HCT116 (cell line): ENCODE measurements around the gene PRKN. TPM values are rescaled to one million over a fixed set of nuclear protein-coding genes. Genes with fewer than 3 reads are reported as not detected.

Experiments
- ATAC-seq: fragments of 200-7000 bp; cut with Tn5 transposase; 2 replicates; pipeline ENCODE4 v1.9.1; 2020; ENCODE audit warnings: mild to moderate bottlenecking, moderate library complexity
- BruUV-seq: library from RNA; stranded (reverse); fragments of 400-500 nt; replicated peaks from 2 replicates; lab custom pipeline; 2021; lab: Mats Ljungman, UMichigan
- CTCF ChIA-PET: fragments of 300-600 bp; sonication (Branson Sonifier 250); formaldehyde crosslinking; loops from one replicate; lab custom pipeline; 2021; ENCODE audit warnings: antibody characterized with exemption; lab: Charles Lee
- POLR2A ChIA-PET: fragments of 300-600, 350-600 bp; sonication (Branson Sonifier 250); formaldehyde crosslinking; loops from one replicate; lab custom pipeline; 2021; ENCODE audit warnings: antibody characterized with exemption; lab: Charles Lee
- RAD21 ChIA-PET, 2 experiments: fragments of 300-600 bp; sonication (Branson Sonifier 250); formaldehyde crosslinking; loops; one replicate each; lab custom pipeline; 2023; ENCODE audit warnings: low total read pairs in 2 of 2; ENCODE audit not compliant: uncharacterized antibody in 2 of 2, unreplicated experiment in 2 of 2, low non-redundant PET in 1 of 2; lab: Charles Lee
- DNase-seq: peaks from one replicate; pipeline ENCODE4 v3.0.0-alpha.2; 2010; ENCODE audit warnings: low read depth, low spot score
- H2AFZ ChIP-seq: fragments of 200-600 bp; shearing (Covaris generic), sonication (generic); 2 replicates; pipeline ENCODE4 v1.6.1; 2017; ENCODE audit warnings: low read depth, mixed run types, mixed read lengths, antibody characterized with exemption, low read length; ENCODE audit not compliant: poor library complexity, severe bottlenecking
- H3K27ac ChIP-seq: 2 replicates; pipeline ENCODE4 v1.5.1; 2012; ENCODE audit warnings: low read depth, low read length
- H3K27me3 ChIP-seq: fragments of 200-600 bp; sonication (generic); 2 replicates; pipeline ENCODE4 v1.6.1; 2016; ENCODE audit warnings: mixed run types, low read length, mixed read lengths; ENCODE audit not compliant: insufficient read depth
- H3K36me3 ChIP-seq, 2 experiments: fragments of 200-500 bp in 1 of 2; fragments of 200-600 bp in 1 of 2; sonication (Bioruptor generic) in 1 of 2; sonication (generic) in 1 of 2; 2 replicates each; pipeline versions ENCODE4 v1.5.1 to v1.6.1; 2014 to 2016; ENCODE audit warnings: low read length in 2 of 2, inconsistent platforms in 1 of 2, mixed read lengths in 1 of 2, mixed run types in 1 of 2; ENCODE audit not compliant: insufficient read depth in 2 of 2, control insufficient read depth in 1 of 2
- H3K4me1 ChIP-seq, 2 experiments: fragments of 200-600 bp in 1 of 2; sonication (generic) in 1 of 2; 2 replicates each; pipeline versions ENCODE4 v1.5.1 to v1.6.1; 2012 to 2017; ENCODE audit warnings: low read length in 2 of 2, inconsistent platforms in 1 of 2, mild to moderate bottlenecking in 1 of 2, mixed read lengths in 1 of 2, mixed run types in 1 of 2, moderate library complexity in 1 of 2; ENCODE audit not compliant: insufficient read depth in 2 of 2, control insufficient read depth in 1 of 2
- H3K4me2 ChIP-seq: fragments of 200-600 bp; sonication (generic); 2 replicates; pipeline ENCODE4 v1.6.1; 2017; ENCODE audit warnings: mixed run types, low read length, mixed read lengths
- H3K4me3 ChIP-seq, 2 experiments: fragments of 200-600 bp in 1 of 2; sonication (generic) in 1 of 2; replicated peaks in 1 of 2; 2 replicates each; pipeline ENCODE4 v1.5.1; 2011 to 2016; ENCODE audit warnings: low read length in 2 of 2, control low read depth in 1 of 2, low read depth in 1 of 2, mild to moderate bottlenecking in 1 of 2, mixed read lengths in 1 of 2, mixed run types in 1 of 2
- H3K79me2 ChIP-seq: fragments of 200-600 bp; sonication (generic); 2 replicates; pipeline ENCODE4 v1.6.1; 2017; ENCODE audit warnings: mild to moderate bottlenecking, mixed run types, low read length, moderate library complexity, mixed read lengths; ENCODE audit not compliant: insufficient read depth
- H3K9ac ChIP-seq: fragments of 200-600 bp; sonication (generic); 2 replicates; pipeline ENCODE4 v1.6.1; 2016; ENCODE audit warnings: low read length, mixed read lengths
- H3K9me2 ChIP-seq: fragments of 200-600 bp; sonication (generic), shearing (Covaris generic); 2 replicates; pipeline ENCODE4 v1.6.1; 2017; ENCODE audit warnings: mixed run types, mild to moderate bottlenecking, moderate library complexity; ENCODE audit not compliant: insufficient read depth
- H3K9me3 ChIP-seq, 2 experiments: fragments of 200-500 bp in 1 of 2; fragments of 200-600 bp in 1 of 2; sonication (Bioruptor generic) in 1 of 2; sonication (generic) in 1 of 2; 2 replicates each; pipeline ENCODE4 v1.6.1; 2014 to 2017; ENCODE audit warnings: low read length in 2 of 2, mixed read lengths in 2 of 2, inconsistent platforms in 1 of 2, low read depth in 1 of 2, mild to moderate bottlenecking in 1 of 2, mixed run types in 1 of 2, moderate library complexity in 1 of 2; ENCODE audit not compliant: control insufficient read depth in 1 of 2, insufficient read depth in 1 of 2
- H4K20me1 ChIP-seq: fragments of 200-600 bp; sonication (generic), shearing (Covaris generic); 2 replicates; pipeline ENCODE4 v1.6.1; 2017; ENCODE audit warnings: mixed run types, mild to moderate bottlenecking, moderate library complexity; ENCODE audit not compliant: insufficient read depth
- ATF3 ChIP-seq: IDR thresholded peaks from 2 replicates; pipeline ENCODE4 v1.6.1; 2012
- CBX3 ChIP-seq: IDR thresholded peaks from 2 replicates; pipeline ENCODE4 v1.6.1; 2012; ENCODE audit warnings: low read depth
- CEBPB ChIP-seq: IDR thresholded peaks from 2 replicates; pipeline ENCODE4 v1.6.1; 2012; ENCODE audit warnings: low read depth
- ELF1 ChIP-seq: IDR thresholded peaks from 2 replicates; pipeline ENCODE4 v1.6.1; 2012; ENCODE audit warnings: low read depth, borderline replicate concordance
- EZH2phosphoT487 ChIP-seq: fragments of 200-600 bp; IDR thresholded peaks from 2 replicates; pipeline ENCODE4 v1.6.1; 2018; ENCODE audit warnings: antibody characterized with exemption, borderline replicate concordance
- JUND ChIP-seq: IDR thresholded peaks from 2 replicates; pipeline ENCODE4 v1.6.1; 2012
- MAX ChIP-seq: IDR thresholded peaks from 2 replicates; pipeline ENCODE4 v1.6.1; 2012
- POLR2A ChIP-seq: IDR thresholded peaks from 2 replicates; pipeline ENCODE4 v1.7.0; 2011; ENCODE audit warnings: borderline replicate concordance; ENCODE audit not compliant: insufficient read depth, insufficient read length; ENCODE audit errors: extremely low read depth
- POLR2AphosphoS5 ChIP-seq: IDR thresholded peaks from 2 replicates; pipeline ENCODE4 v1.6.1; 2011; ENCODE audit warnings: mild to moderate bottlenecking, low read depth, low read length, moderate library complexity
- RAD21 ChIP-seq: IDR thresholded peaks from 2 replicates; pipeline ENCODE4 v1.6.1; 2012; ENCODE audit warnings: low read depth, mild to moderate bottlenecking
- REST ChIP-seq: IDR thresholded peaks from 2 replicates; pipeline ENCODE4 v1.6.1; 2012; ENCODE audit warnings: low read depth
- SP1 ChIP-seq: IDR thresholded peaks from 2 replicates; pipeline ENCODE4 v1.6.1; 2012; ENCODE audit warnings: low read depth
- SRF ChIP-seq: IDR thresholded peaks from 2 replicates; pipeline ENCODE4 v1.6.1; 2012; ENCODE audit warnings: low read depth
- TCF7L2 ChIP-seq: IDR thresholded peaks from 2 replicates; pipeline ENCODE4 v1.7.0; 2011; ENCODE audit warnings: borderline replicate concordance, inconsistent platforms; ENCODE audit not compliant: insufficient read depth, insufficient read length; ENCODE audit errors: extremely low read depth
- YY1 ChIP-seq: IDR thresholded peaks from 2 replicates; pipeline ENCODE4 v1.6.1; 2011; ENCODE audit warnings: low read length, low read depth, moderate library complexity, mild to moderate bottlenecking; ENCODE audit not compliant: insufficient replicate concordance; ENCODE audit errors: extremely low read depth
- ZBTB33 ChIP-seq: IDR thresholded peaks from 2 replicates; pipeline ENCODE4 v1.6.1; 2011; ENCODE audit warnings: mild to moderate bottlenecking, low read length, moderate library complexity; ENCODE audit not compliant: insufficient replicate concordance; ENCODE audit errors: extremely low read depth
- ZFX ChIP-seq: fragments of 450-650 bp; IDR thresholded peaks from 2 replicates; pipeline ENCODE4 v1.6.1; 2017
- ZNF274 ChIP-seq: fragments of 200-500 bp; sonication (Bioruptor generic); IDR thresholded peaks from 2 replicates; pipeline ENCODE4 v1.6.1; 2014; ENCODE audit warnings: mild to moderate bottlenecking, low read depth, low read length, inconsistent platforms
- intact Hi-C: fragments of 100-400 bp; cut with micrococcal nuclease; formaldehyde crosslinking; loops from 2 replicates; pipeline ENCODE4 v1.10.0; 2022
- total RNA-seq: library from RNA; stranded (reverse); gene quantifications from one replicate; pipeline ENCODE4 v1.2.1, GENCODE V29; 2021; ENCODE audit not compliant: unreplicated experiment

Gene PRKN
- total RNA-seq, 1 experiment from 2014 or later, result 2.6 TPM

- ChIA-PET RAD21 (no interaction called here), POLR2A (no interaction called here), CTCF (no interaction called here)
- no peak overlapping the region for H3K9ac ChIP-seq
- H3K27ac ChIP-seq, result no peak overlapping the region
- no peaks in the 10 kb centered on the region for H4K20me1 ChIP-seq
- intact Hi-C loops, result no loop called here
- no peak overlapping the region for H2AFZ ChIP-seq
- DNase-seq, result no peak
- H3K4me3 ChIP-seq, result no peak overlapping the region
- H3K4me2 ChIP-seq, result no peak overlapping the region
- no TSS peak for BruUV-seq
- H3K9me2 ChIP-seq, result no peaks in the 10 kb centered on the region; the same call in 1 of the 2 replicates
- no peaks in the 10 kb centered on the region for H3K36me3 ChIP-seq
- no peaks in the 10 kb centered on the region for H3K4me1 ChIP-seq
- TF ChIP-seq POLR2AphosphoS5, result no peak
- TF ChIP-seq SRF, result no peak
- no peak for TF ChIP-seq JUND
- no peak for TF ChIP-seq MAX
- TF ChIP-seq ATF3, result no peak
- TF ChIP-seq ZBTB33, result no peak
- TF ChIP-seq EZH2phosphoT487, result no peak
- no peak for TF ChIP-seq RAD21
- TF ChIP-seq CBX3, result no peak
- no peak for TF ChIP-seq SP1
- TF ChIP-seq ELF1, result no peak
- no peak for TF ChIP-seq YY1
- no peak for TF ChIP-seq ZFX
- no peak for TF ChIP-seq TCF7L2
- no peak for TF ChIP-seq POLR2A
- TF ChIP-seq REST, result no peak
- no peak for TF ChIP-seq CEBPB
- TF ChIP-seq ZNF274, result no peak
- no peaks in the 10 kb centered on the region for H3K9me3 ChIP-seq
- no peaks in the 10 kb centered on the region for H3K27me3 ChIP-seq
- ATAC-seq, result no peak
- H3K79me2 ChIP-seq, result no peaks in the 10 kb centered on the region
Measured at GRCh38 chr6:161976553-161976952, 751.0 kb downstream of the PRKN start.
